Hepatocyte (in vitro differentiated cells): ENCODE data around the gene PXN. TPM values are rescaled to one million over a fixed set of nuclear protein-coding genes. Genes with fewer than 3 reads are reported as not detected.

Source experiments
- DNase-seq: peaks from one replicate; pipeline ENCODE4 v3.0.0-alpha.2; 2016; ENCODE audit warnings: low spot score
- H2AFZ ChIP-seq: fragments of 200-600 bp; sonication (generic); 2 replicates; pipeline ENCODE4 v1.6.0; 2016; ENCODE audit warnings: antibody characterized with exemption, mild to moderate bottlenecking
- H3K27ac ChIP-seq: fragments of 200-600 bp; sonication (generic); 2 replicates; pipeline ENCODE4 v1.5.1; 2016; ENCODE audit warnings: mild to moderate bottlenecking
- H3K27me3 ChIP-seq: fragments of 200-600 bp; sonication (generic); 2 replicates; pipeline ENCODE4 v1.6.1; 2016
- H3K36me3 ChIP-seq: fragments of 200-600 bp; sonication (generic); replicated peaks from 2 replicates; pipeline ENCODE4 v1.5.1; 2016; ENCODE audit warnings: low read depth; ENCODE audit not compliant: insufficient read depth
- H3K4me1 ChIP-seq: fragments of 200-600 bp; sonication (generic); 2 replicates; pipeline ENCODE4 v1.5.1; 2016; ENCODE audit warnings: mild to moderate bottlenecking, moderate library complexity; ENCODE audit not compliant: insufficient read depth
- H3K4me2 ChIP-seq: fragments of 200-600 bp; sonication (generic); 2 replicates; pipeline ENCODE4 v1.6.0; 2016
- H3K4me3 ChIP-seq: fragments of 200-600 bp; sonication (generic); 2 replicates; pipeline ENCODE4 v1.5.1; 2016; ENCODE audit warnings: mild to moderate bottlenecking
- H3K79me2 ChIP-seq: fragments of 200-600 bp; sonication (generic); 2 replicates; pipeline ENCODE4 v1.6.0; 2017; ENCODE audit warnings: mild to moderate bottlenecking
- H3K9me2 ChIP-seq: fragments of 200-600 bp; sonication (generic); replicated peaks from 2 replicates; pipeline ENCODE4 v1.6.0; 2017; ENCODE audit warnings: mild to moderate bottlenecking; ENCODE audit not compliant: insufficient read depth
- H3K9me3 ChIP-seq: fragments of 200-600 bp; sonication (generic); 2 replicates; pipeline ENCODE4 v1.5.1; 2016; ENCODE audit warnings: low read depth, mild to moderate bottlenecking
- H4K20me1 ChIP-seq: fragments of 200-600 bp; sonication (generic); 2 replicates; pipeline ENCODE4 v1.6.0; 2016; ENCODE audit warnings: mild to moderate bottlenecking; ENCODE audit not compliant: insufficient read depth, poor library complexity, severe bottlenecking
- CTCF ChIP-seq: fragments of 200-600 bp; sonication (generic); IDR thresholded peaks from 2 replicates; pipeline ENCODE4 v1.5.1; 2016; ENCODE audit warnings: antibody characterized with exemption, mild to moderate bottlenecking; ENCODE audit not compliant: poor library complexity
- EZH2 ChIP-seq: fragments of 200-600 bp; sonication (generic); IDR thresholded peaks from 2 replicates; pipeline ENCODE4 v1.6.1; 2016; ENCODE audit warnings: antibody characterized with exemption, mild to moderate bottlenecking, borderline replicate concordance
- EZH2phosphoT487 ChIP-seq: fragments of 200-600 bp; sonication (generic); IDR thresholded peaks from one replicate; pipeline ENCODE4 v1.6.1; 2018; ENCODE audit warnings: antibody characterized with exemption, mild to moderate bottlenecking, low read depth, moderate library complexity; ENCODE audit not compliant: unreplicated experiment, severe bottlenecking
- WGBS: methylation state at CpG from one replicate; pipeline ENCODE4 v1.1.6; 2016; ENCODE audit warnings: low lambda C conversion rate; ENCODE audit errors: missing lambda C conversion rate; 5-methylcytosine and 5-hydroxymethylcytosine counted together
- polyA plus RNA-seq: library from polyadenylated mRNA; unstranded; fragments of >200 nt; fragmentation: Nextera tagmentation; extraction: Ambion mirVana; gene quantifications from 2 replicates; pipeline ENCODE4 v1.2.1, GENCODE V29; 2016
- total RNA-seq: library from RNA; depleted of rRNA; stranded (reverse); fragments of >200 nt; gene quantifications from 2 replicates; pipeline ENCODE4 v1.2.3, GENCODE V29; 2014

PXN gene
- total and polyA plus RNA-seq, 2 experiments from 2014 or later: 26.7 to 61.7 TPM

- Histone ChIP-seq H2AFZ (no peak overlapping the region), H3K9me2 (no peaks in the 10 kb centered on the region), H4K20me1 (no peaks in the 10 kb centered on the region), H3K4me1 (peaks cover 23% of the 10 kb centered on the region), H3K79me2 (peaks cover 25% of the 10 kb centered on the region), H3K27me3 (no peaks in the 10 kb centered on the region), H3K27ac (no peak overlapping the region), H3K9me3 (no peaks in the 10 kb centered on the region), H3K36me3 (no peaks in the 10 kb centered on the region), H3K4me3 (no peak overlapping the region), H3K4me2 (no peak overlapping the region)
- DNase-seq: no peak
- TF ChIP-seq EZH2 (no peak), EZH2phosphoT487 (no peak), CTCF (no peak)
- 81% methylated on average over 10 of the region's 10 CpGs for WGBS
These were observed 44.5 kb downstream of the PXN start for GRCh38 chr12:120220838-120221575.

DNA sequence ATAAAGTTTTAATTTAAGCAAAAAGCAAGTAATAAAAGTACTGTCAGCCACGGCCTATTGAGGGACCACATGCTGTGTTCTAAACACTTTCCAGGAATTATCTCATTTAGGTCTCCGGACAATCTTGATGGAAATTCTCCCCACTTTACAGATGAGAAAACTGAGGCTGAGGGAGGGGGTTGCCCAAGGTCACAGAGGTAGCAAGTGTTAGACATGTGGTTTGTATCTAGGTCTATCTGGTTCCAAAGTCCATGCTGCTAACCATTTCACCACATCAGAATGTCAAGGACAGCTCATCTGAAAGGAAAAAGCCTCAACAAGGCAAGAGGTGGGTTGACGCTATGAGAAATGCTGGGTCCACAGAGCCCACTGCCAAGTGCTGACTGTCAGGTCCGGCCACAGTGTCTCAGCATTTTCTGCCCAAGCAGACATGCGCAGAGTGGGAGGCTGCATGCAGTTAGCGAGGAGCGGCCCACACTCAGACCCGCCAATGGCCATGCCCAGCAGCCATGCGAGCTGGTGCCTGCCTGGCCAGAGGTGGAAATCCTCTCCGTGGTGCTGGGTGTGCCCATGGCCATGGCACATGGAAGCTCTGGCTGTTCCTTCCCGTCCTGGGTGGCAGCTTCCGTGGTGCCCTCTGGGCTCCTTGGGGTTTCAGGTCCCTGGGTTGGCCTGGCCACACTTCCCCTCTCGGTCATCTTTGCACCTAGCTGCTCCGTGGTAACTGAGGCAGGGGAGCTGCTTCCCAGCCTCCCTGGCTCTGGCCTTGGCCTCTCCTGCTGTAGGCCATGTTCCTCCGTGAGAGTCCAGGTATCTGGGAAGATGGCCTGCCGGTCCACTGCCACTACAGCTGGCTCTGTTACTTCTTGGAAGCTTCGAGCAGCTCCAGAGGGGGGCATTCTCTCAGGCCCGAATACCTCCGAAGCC lies 46.6 kb downstream of the PXN start:
- Histone ChIP-seq H3K9me3 (no peaks in the 10 kb centered on the region), H3K4me3 (no peak overlapping the region), H4K20me1 (no peaks in the 10 kb centered on the region), H3K27ac (no peak overlapping the region), H3K27me3 (no peaks in the 10 kb centered on the region), H3K36me3 (no peaks in the 10 kb centered on the region), H3K4me1 (peaks cover 3% of the 10 kb centered on the region), H3K79me2 (peaks cover 15% of the 10 kb centered on the region), H3K4me2 (no peak overlapping the region), H3K9me2 (no peaks in the 10 kb centered on the region), H2AFZ (no peak overlapping the region)
- DNase-seq: no peak
- TF ChIP-seq CTCF: no peak
- WGBS: 97% methylated on average over 19 of the region's 19 CpGs

- Histone ChIP-seq H3K9me2 (no peaks in the 10 kb centered on the region), H2AFZ (no peak overlapping the region), H3K27me3 (no peaks in the 10 kb centered on the region), H3K4me1 (no peaks in the 10 kb centered on the region), H3K36me3 (no peaks in the 10 kb centered on the region), H3K9me3 (no peaks in the 10 kb centered on the region), H3K4me2 (no peak overlapping the region), H3K79me2 (peaks cover 3% of the 10 kb centered on the region), H3K27ac (no peak overlapping the region), H4K20me1 (no peaks in the 10 kb centered on the region), H3K4me3 (no peak overlapping the region)
- TF ChIP-seq EZH2 (no peak), EZH2phosphoT487 (no peak), CTCF (no peak)
- no peak for DNase-seq
- 91% methylated on average over 28 of the region's 32 CpGs for WGBS
These were observed 48.6 kb downstream of the PXN start for GRCh38 chr12:120216742-120217605.
